ENCODE data around the gene CBARP. TPM values are rescaled to one million over a fixed set of nuclear protein-coding genes. Genes with fewer than 3 reads are reported as not detected.

The CBARP gene
- polyA plus RNA-seq, 1 of the 3 experiments (the other 2 are of a cell fraction): 5.1 TPM

- Histone ChIP-seq H3K4me2 (peak overlapping the region; percentile 99), H3K79me2 (ENCODE audit: insufficient read depth) (peaks cover 75% of the 10 kb centered on the region), H3K9ac (peak overlapping the region; percentile 98), H3K9me3 (no peaks in the 10 kb centered on the region), H3K4me1 (ENCODE audit: control insufficient read depth in 1 of 2, insufficient read depth in 2 of 2, low read depth in 1 of 2, low read length in 1 of 2) (peaks cover 22 to 26% of the 10 kb centered on the region in 2 experiments; a peak in 3 of 4 replicates), H3K36me3 (replicated peaks in 1 of 2; ENCODE audit: control insufficient read depth in 1 of 2, insufficient read depth in 2 of 2, low read length in 1 of 2) (peaks cover 30 to 41% of the 10 kb centered on the region in 2 experiments), H3F3A (replicated peaks; ENCODE audit: insufficient read depth) (peaks cover 44% of the 10 kb centered on the region), H3K4me3 (ENCODE audit: low read depth in 2 of 2, low read length in 1 of 2) (peak overlapping the region; percentile 79 to 86), H3K27ac (ENCODE audit: low read depth in 2 of 2, low read length in 1 of 2) (peak overlapping the region; percentile 95 to 99), H3K9me2 (no peaks in the 10 kb centered on the region), H4K20me1 (ENCODE audit: insufficient read depth) (peaks cover 47% of the 10 kb centered on the region), H2AFZ (ENCODE audit: low read depth) (no peak overlapping the region), H3K27me3 (ENCODE audit: insufficient read depth) (no peaks in the 10 kb centered on the region)
- 0% methylated on average over 13 of the region's 41 CpGs for WGBS (ENCODE audit: low lambda C conversion rate)
- peak; percentile 65 for DNase-seq
- TF ChIP-seq CTCF (IDR thresholded peaks at IDR 0.05) (no peak), ELF1 (IDR thresholded peaks at IDR 0.05) (no peak), MAX (IDR thresholded peaks at IDR 0.05; ENCODE audit: low read depth) (peak; percentile 0; the same call in 1 of the 2 replicates), IRF3 (IDR thresholded peaks at IDR 0.05; ENCODE audit: low read depth, low read length) (no peak), USF2 (IDR thresholded peaks at IDR 0.05; ENCODE audit: borderline replicate concordance, low read depth, low read length) (no peak), TAF1 (IDR thresholded peaks at IDR 0.05; ENCODE audit: borderline replicate concordance, low read depth, low read length) (no peak), PBX3 (IDR thresholded peaks at IDR 0.05) (0 out of 2 replicates have a peak, but pooled peaks have one; percentile 1), MXI1 (IDR thresholded peaks at IDR 0.05; ENCODE audit: low read depth, low read length) (peak; percentile 30; the same call in 1 of the 2 replicates), GATA2 (CRISPR knock-in tag; IDR thresholded peaks at IDR 0.05) (no peak), CHD2 (IDR thresholded peaks at IDR 0.05; ENCODE audit: low read length, partially characterized antibody) (peak; percentile 2), GABPA (IDR thresholded peaks at IDR 0.05; ENCODE audit: low read depth) (no peak)
- POLR2A ChIA-PET: interaction anchor here (0.9 to 1.3 kb wide), 3 partner anchors 10 to 17 kb away, joined by 3 to 5 read pairs (median 4); partner anchors contain the start of gene CIRBP
- CTCF ChIA-PET: interaction anchor here (7.8 to 18.6 kb wide), 2 partner anchors 9 to 14 kb away, joined by 99 to 594 read pairs; partner anchors contain the start of gene ATP5F1D
Observed at GRCh38 chr19:1251330-1252220, 13.8 kb upstream of the CBARP start.

Measured in SK-N-SH (cell line).